Activated CD4-positive, alpha-beta T cell treated with anti-CD3 and anti-CD28 coated beads for 36 hours (primary cell): ENCODE results near the gene MAGI1. TPM values are rescaled to one million over a fixed set of nuclear protein-coding genes. Genes with fewer than 3 reads are reported as not detected.

Source experiments
- ATAC-seq: fragments of 200-7000 bp; cut with Tn5 transposase; one replicate; pipeline ENCODE4 v1.10.0; 2021; ENCODE audit warnings: mild to moderate bottlenecking, moderate library complexity
- CTCF ChIA-PET: fragments of 350-600 bp; sonication (Branson Sonifier 250); formaldehyde crosslinking; loops from one replicate; lab custom pipeline; 2021; ENCODE audit warnings: antibody characterized with exemption; lab: Charles Lee
- POLR2A ChIA-PET: fragments of 350-600 bp; sonication (Branson Sonifier 250); formaldehyde crosslinking; loops from one replicate; lab custom pipeline; 2021; ENCODE audit warnings: antibody characterized with exemption, inconsistent platforms; lab: Charles Lee
- DNase-seq: peaks from one replicate; pipeline ENCODE4 v3.0.0-alpha.2; 2020
- H3K27ac Mint-ChIP-seq: one replicate; pipeline ENCODE4 v1.8.0; 2021; ENCODE audit warnings: mixed read lengths
- H3K27me3 Mint-ChIP-seq: one replicate; pipeline ENCODE4 v1.8.0; 2021; ENCODE audit warnings: mixed read lengths
- H3K36me3 Mint-ChIP-seq: one replicate; pipeline ENCODE4 v1.8.0; 2021; ENCODE audit warnings: low read depth, mixed read lengths
- H3K4me1 Mint-ChIP-seq: one replicate; pipeline ENCODE4 v1.8.0; 2021; ENCODE audit warnings: mixed read lengths
- H3K4me3 Mint-ChIP-seq: one replicate; pipeline ENCODE4 v1.8.0; 2021; ENCODE audit warnings: mild to moderate bottlenecking, moderate library complexity, mixed read lengths
- H3K9me3 Mint-ChIP-seq: one replicate; pipeline ENCODE4 v1.8.0; 2021; ENCODE audit warnings: low read depth, mixed read lengths
- intact Hi-C, 2 experiments: fragments of 100-400 bp; cut with DNase I in 1 of 2; cut with micrococcal nuclease in 1 of 2; formaldehyde crosslinking; loops; one replicate each; pipeline versions ENCODE4 v1.14.2 to v1.15.1; 2022 to 2024; cut with DNase I, micrococcal nuclease
- total RNA-seq, 2 experiments: library from RNA; stranded (reverse); gene quantifications; one replicate each; pipeline ENCODE4 v1.2.3, GENCODE V29; 2021

MAGI1 gene
- total RNA-seq, 2 experiments from 2014 or later = 0.09 to 0.18 TPM

DNA sequence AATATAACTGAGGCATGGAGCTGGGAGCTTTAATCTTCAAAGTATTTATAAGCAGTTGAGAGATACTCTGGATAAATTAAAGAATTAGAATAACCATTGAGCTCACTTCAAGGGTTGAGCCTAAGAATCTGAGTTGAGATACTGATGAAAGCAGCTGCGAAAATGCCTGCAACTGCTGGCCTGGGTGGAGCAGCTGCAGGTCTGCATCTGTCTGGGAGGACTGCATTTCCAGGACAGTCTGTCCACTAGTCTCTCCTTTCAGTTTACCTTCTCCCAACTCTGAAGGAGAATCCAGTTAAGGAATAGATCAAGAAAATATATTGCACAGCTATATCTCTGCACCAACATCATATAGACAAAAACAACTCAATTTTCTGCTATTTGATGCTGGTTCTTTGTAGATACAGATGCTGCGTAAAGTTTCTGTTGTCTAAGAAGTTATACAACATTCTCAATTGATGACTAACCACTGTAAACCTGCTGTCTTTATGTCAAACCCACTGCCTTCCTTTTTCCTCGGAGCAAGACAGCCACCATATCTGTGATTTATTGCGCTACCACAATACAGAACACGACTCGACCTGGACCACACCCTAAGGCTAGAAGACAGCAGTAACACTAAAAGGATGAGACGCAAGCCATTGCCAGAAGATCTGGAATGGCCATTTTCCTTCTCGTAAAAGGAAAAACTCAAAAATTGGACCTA, 245.1 kb downstream of the MAGI1 start:
- no peak for DNase-seq
- no peak overlapping the region for H3K27ac Mint-ChIP-seq
- ATAC-seq = no peak
- intact Hi-C loops = no loop called here
- H3K4me3 Mint-ChIP-seq = no peak overlapping the region
- no peaks in the 10 kb centered on the region for H3K9me3 Mint-ChIP-seq
- POLR2A ChIA-PET = no interaction called here
- no peaks in the 10 kb centered on the region for H3K36me3 Mint-ChIP-seq
- no peaks in the 10 kb centered on the region for H3K4me1 Mint-ChIP-seq
- no peaks in the 10 kb centered on the region for H3K27me3 Mint-ChIP-seq
- CTCF ChIA-PET = interaction anchor here (0.6 kb wide), 1 partner anchor 314 kb away, joined by 3 read pairs; no protein-coding TSS in a partner anchor

DNA sequence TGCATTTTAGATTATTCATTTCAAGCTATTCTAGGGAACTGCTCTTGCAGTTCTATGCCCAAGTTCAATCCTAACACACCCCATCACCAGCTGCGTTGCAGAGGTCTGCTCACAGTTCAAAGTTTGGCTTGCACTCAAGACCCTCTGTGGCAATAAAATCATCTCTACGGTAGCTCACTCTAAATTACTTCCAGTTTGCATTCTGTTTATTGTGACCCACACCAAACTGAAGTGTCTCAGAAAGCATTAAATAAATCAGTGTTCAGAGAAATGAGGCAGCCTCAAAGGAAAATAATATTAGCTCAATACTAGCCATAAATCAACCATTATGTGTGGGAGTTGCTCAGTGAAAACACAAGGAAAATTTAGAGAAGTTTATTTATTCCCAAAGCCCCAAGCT, 250.3 kb downstream of the MAGI1 start:
- no peak overlapping the region for H3K27ac Mint-ChIP-seq
- no peaks in the 10 kb centered on the region for H3K9me3 Mint-ChIP-seq
- ChIA-PET CTCF (no interaction called here), POLR2A (no interaction called here)
- no peak for DNase-seq
- ATAC-seq = no peak
- H3K36me3 Mint-ChIP-seq = no peaks in the 10 kb centered on the region
- H3K27me3 Mint-ChIP-seq = no peaks in the 10 kb centered on the region
- intact Hi-C loops = loop anchor here (5.0 to 10.0 kb wide), 3 partner anchors 356 to 1026 kb away; no protein-coding TSS in a partner anchor
- no peaks in the 10 kb centered on the region for H3K4me1 Mint-ChIP-seq
- H3K4me3 Mint-ChIP-seq = no peak overlapping the region

DNA sequence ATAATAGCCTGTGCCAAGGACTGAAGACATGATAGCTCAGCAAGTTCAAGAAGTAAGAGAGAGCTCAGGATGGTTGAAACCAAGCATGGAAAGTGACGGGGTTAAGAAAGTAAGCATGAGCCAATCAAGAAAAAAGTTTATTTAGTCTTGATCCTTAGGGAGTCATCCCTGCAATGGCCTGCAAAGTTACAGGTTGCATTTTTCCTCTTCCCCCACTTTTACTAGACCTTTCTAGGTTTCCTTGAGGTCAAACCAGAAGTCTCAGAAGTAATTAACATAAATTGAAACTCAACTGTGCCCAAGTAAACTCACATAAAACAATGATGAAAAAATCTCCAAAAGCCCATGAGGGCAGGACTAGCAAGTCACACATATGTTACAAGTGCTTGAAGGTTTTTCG, 250.9 kb downstream of the MAGI1 start:
- Mint-ChIP-seq H3K4me1 (no peaks in the 10 kb centered on the region), H3K27me3 (no peaks in the 10 kb centered on the region), H3K9me3 (no peaks in the 10 kb centered on the region), H3K36me3 (no peaks in the 10 kb centered on the region), H3K27ac (no peak overlapping the region), H3K4me3 (no peak overlapping the region)
- ChIA-PET CTCF (no interaction called here), POLR2A (no interaction called here)
- no peak for ATAC-seq
- intact Hi-C loops = loop anchor here (5.0 to 10.0 kb wide), 3 partner anchors 357 to 1027 kb away; no protein-coding TSS in a partner anchor
- DNase-seq = no peak

DNA sequence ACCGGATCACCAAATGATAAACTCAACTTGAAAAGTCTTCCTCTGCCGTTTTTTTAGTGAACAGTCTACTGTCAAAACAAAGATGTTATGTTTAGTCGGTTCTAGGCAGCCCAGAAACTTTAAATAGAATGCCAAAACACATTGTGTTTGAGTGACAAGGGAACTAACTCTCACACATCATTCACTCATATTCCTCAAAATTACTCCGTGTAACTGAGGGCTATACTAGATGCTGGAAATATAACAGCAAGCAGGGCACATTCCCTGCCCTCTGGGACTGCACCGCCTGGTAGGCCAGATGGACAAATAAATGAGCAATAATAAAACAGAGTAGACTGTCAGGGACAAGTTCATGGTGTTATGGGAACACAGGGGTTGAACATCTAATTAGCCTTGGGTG, 251.4 kb downstream of the MAGI1 start:
- H3K9me3 Mint-ChIP-seq = no peaks in the 10 kb centered on the region
- DNase-seq (no peak), ATAC-seq (no peak)
- H3K27me3 Mint-ChIP-seq = no peaks in the 10 kb centered on the region
- H3K27ac Mint-ChIP-seq = no peak overlapping the region
- POLR2A ChIA-PET = no interaction called here
- H3K4me3 Mint-ChIP-seq = no peak overlapping the region
- H3K36me3 Mint-ChIP-seq = no peaks in the 10 kb centered on the region
- intact Hi-C loops = loop anchor here (5.0 to 10.0 kb wide), 3 partner anchors 357 to 1027 kb away; no protein-coding TSS in a partner anchor
- CTCF ChIA-PET = interaction anchor here (1.1 kb wide), 1 partner anchor 31 kb away, joined by 5 read pairs; no protein-coding TSS in a partner anchor
- H3K4me1 Mint-ChIP-seq = no peaks in the 10 kb centered on the region

DNA sequence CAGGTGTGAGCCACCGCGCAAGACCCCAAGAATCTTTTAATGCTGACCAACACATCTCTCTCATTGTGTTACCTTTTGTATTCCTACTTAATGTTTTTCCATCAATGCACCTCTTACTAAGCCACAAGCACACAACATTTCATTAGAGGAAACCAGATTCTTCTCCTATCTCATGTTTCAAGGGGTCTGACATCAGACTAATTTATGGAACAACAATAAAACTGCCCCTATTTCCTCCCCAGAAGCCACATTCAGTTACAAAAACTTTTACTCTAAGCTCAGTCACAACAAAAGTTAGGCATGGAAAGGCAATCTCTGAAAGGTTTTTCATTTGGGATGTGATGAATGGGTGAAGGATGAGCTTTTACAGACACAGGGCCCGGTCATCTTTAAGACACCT, 251.8 kb downstream of the MAGI1 start:
- intact Hi-C loops = loop anchor here (5.0 to 10.0 kb wide), 3 partner anchors 358 to 1028 kb away; no protein-coding TSS in a partner anchor
- H3K27me3 Mint-ChIP-seq = no peaks in the 10 kb centered on the region
- H3K4me1 Mint-ChIP-seq = no peaks in the 10 kb centered on the region
- H3K27ac Mint-ChIP-seq = no peak overlapping the region
- ATAC-seq = no peak
- ChIA-PET POLR2A (no interaction called here), CTCF (interaction anchor here (1.1 kb wide), 1 partner anchor 30 kb away, joined by 5 read pairs; no protein-coding TSS in a partner anchor)
- DNase-seq = no peak
- no peaks in the 10 kb centered on the region for H3K9me3 Mint-ChIP-seq
- no peak overlapping the region for H3K4me3 Mint-ChIP-seq
- no peaks in the 10 kb centered on the region for H3K36me3 Mint-ChIP-seq

DNA sequence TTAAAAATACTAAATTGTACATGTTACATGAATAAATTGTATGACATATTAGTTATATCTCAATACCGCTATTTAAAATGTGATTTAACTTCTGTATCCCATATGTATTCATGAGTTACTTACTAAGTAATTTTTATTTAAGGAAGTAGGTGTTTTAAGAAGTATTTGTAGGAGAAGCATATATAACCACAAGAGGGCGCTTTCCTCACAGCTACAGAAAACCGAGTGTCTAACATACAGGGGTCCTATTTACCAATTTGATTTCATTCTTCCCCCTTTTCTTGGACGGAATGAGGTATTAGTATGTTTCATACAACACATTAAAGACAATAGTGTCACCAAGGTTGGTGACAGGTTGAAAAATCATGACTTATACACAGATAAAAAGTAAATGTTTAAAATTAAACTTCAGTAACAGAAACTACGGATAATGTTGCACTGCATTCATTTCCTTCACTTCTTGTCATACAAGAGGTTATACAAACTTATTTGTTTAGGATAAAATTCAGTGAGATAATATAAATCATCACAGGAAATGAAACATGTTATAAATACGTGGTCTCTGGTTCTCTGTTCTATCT, 253.6 kb downstream of the MAGI1 start:
- intact Hi-C loops = loop anchor here (1.0 to 10.0 kb wide), 5 partner anchors 353 to 1030 kb away; no protein-coding TSS in a partner anchor
- Mint-ChIP-seq H3K27ac (no peak overlapping the region), H3K27me3 (no peaks in the 10 kb centered on the region), H3K4me3 (no peak overlapping the region), H3K9me3 (no peaks in the 10 kb centered on the region), H3K4me1 (no peaks in the 10 kb centered on the region), H3K36me3 (no peaks in the 10 kb centered on the region)
- DNase-seq (no peak), ATAC-seq (no peak)
- POLR2A ChIA-PET = no interaction called here
- CTCF ChIA-PET = no interaction called here

DNA sequence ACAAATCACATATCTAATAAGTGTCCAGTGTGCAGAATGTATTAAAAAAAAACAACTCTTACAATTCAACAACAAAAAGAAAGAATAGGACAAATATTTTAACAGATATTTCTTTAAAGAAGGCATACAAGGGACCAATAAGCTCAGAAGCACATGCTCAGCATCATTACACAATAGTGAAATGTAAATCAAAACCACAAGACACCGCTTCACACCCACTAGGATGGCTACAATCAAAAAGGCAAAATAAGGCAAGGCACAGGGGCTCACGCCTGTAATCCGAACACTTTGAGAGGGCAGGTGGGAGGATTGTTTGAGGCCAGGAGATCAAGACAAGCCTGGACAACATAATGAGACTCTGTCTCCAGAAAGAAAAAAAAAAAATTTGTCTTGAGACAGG, 255.6 kb downstream of the MAGI1 start:
- CTCF ChIA-PET = interaction anchor here (0.6 kb wide), 1 partner anchor 1251 kb away, joined by 3 read pairs; no protein-coding TSS in a partner anchor
- H3K4me1 Mint-ChIP-seq = no peaks in the 10 kb centered on the region
- ATAC-seq (no peak), DNase-seq (no peak)
- no peak overlapping the region for H3K4me3 Mint-ChIP-seq
- intact Hi-C loops = loop anchor here (10.0 kb wide), 2 partner anchors 362 to 1032 kb away; no protein-coding TSS in a partner anchor
- peaks cover 1% of the 10 kb centered on the region for H3K27me3 Mint-ChIP-seq
- H3K27ac Mint-ChIP-seq = no peak overlapping the region
- H3K36me3 Mint-ChIP-seq = no peaks in the 10 kb centered on the region
- no peaks in the 10 kb centered on the region for H3K9me3 Mint-ChIP-seq
- POLR2A ChIA-PET = no interaction called here

DNA sequence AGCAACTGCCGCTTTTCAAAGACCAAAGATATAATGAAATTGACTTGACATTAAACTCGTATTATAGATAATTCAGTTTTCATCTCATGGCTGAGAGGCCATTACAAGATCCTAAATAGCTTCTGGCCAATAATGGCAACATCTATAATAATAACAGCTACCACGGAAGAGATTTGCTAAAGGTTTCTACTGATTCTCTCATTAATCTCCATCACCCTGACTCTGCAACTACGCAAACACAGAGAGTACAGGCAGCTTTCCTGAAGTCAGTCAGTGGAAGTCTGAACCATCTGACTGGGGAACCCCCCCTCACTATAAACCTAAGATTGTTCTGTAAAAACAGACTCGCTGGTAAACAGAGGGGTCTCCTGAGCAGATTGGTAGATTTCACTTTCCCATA, 257.1 kb downstream of the MAGI1 start:
- Mint-ChIP-seq H3K4me1 (no peaks in the 10 kb centered on the region), H3K9me3 (no peaks in the 10 kb centered on the region), H3K27ac (no peak overlapping the region), H3K4me3 (no peak overlapping the region), H3K36me3 (no peaks in the 10 kb centered on the region), H3K27me3 (peaks cover 1% of the 10 kb centered on the region)
- DNase-seq (no peak), ATAC-seq (no peak)
- POLR2A ChIA-PET = no interaction called here
- intact Hi-C loops = loop anchor here (10.0 kb wide), 2 partner anchors 363 to 1033 kb away; no protein-coding TSS in a partner anchor
- CTCF ChIA-PET = no interaction called here

DNA sequence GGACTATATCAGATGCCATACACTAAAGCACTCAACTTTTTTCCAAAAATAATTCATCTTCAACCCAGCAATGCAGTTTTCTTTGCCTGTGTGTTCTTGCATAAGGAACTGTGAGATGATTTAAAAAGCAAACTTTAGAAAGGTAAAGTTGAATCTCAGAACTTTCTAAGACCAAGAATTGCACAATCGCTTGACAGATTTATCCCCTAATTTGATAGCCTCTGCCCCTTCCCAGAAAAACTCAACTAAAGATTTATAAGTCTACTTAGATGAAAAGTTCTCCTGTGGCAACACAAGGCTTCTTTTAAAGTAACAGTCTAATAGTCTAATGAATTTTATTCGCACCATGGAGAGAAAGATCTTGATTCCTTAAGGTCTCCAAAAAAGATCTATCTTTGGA, 259.3 kb downstream of the MAGI1 start:
- CTCF ChIA-PET = no interaction called here
- H3K36me3 Mint-ChIP-seq = no peaks in the 10 kb centered on the region
- no peak for ATAC-seq
- H3K4me1 Mint-ChIP-seq = no peaks in the 10 kb centered on the region
- no peak for DNase-seq
- H3K27me3 Mint-ChIP-seq = peaks cover 1% of the 10 kb centered on the region
- H3K4me3 Mint-ChIP-seq = no peak overlapping the region
- no peak overlapping the region for H3K27ac Mint-ChIP-seq
- POLR2A ChIA-PET = no interaction called here
- H3K9me3 Mint-ChIP-seq = no peaks in the 10 kb centered on the region
- intact Hi-C loops = no loop called here

DNA sequence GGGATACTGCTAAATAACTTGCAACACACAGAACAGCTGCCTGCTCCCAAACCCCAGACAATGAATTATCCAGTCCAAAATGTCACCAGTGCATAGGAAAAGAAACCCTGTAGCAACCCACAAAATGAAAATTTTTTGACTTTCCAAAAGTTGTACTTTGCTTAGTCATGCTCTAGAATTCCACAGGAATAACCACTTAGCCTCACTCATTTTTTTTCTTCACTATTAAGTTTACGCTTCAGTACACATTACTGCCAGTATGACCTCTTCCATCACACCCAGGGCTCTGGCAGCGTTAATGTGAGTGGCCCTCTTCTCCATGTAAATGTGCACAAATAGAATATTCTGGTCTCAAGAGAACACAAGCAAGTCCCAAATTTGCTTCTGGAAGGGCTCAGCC, 259.8 kb downstream of the MAGI1 start:
- CTCF ChIA-PET = no interaction called here
- H3K27me3 Mint-ChIP-seq = peaks cover 1% of the 10 kb centered on the region
- H3K4me1 Mint-ChIP-seq = no peaks in the 10 kb centered on the region
- intact Hi-C loops = no loop called here
- H3K9me3 Mint-ChIP-seq = no peaks in the 10 kb centered on the region
- no peaks in the 10 kb centered on the region for H3K36me3 Mint-ChIP-seq
- ATAC-seq (no peak), DNase-seq (no peak)
- POLR2A ChIA-PET = no interaction called here
- no peak overlapping the region for H3K27ac Mint-ChIP-seq
- no peak overlapping the region for H3K4me3 Mint-ChIP-seq

DNA sequence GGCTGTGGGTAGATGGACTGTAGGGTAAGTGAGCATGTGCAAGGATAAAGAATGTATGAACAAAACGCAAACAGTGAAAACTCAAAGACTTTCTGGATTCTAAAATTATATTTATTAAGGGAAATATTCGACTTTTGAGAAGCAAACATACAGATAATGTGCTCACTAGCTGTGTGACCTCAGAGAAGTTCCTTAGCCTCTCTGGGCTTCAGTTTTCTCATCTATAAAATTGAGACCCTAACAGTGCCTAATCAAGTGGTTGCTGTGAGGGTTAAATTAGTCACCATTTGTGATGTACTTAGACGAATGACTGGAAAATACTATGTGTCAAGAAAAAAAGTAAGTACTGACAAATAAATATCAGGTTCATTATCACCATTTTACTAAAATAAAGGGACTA, 261.7 kb downstream of the MAGI1 start:
- Mint-ChIP-seq H3K27ac (no peak overlapping the region), H3K9me3 (no peaks in the 10 kb centered on the region), H3K4me3 (no peak overlapping the region), H3K27me3 (peaks cover 1% of the 10 kb centered on the region), H3K4me1 (no peaks in the 10 kb centered on the region), H3K36me3 (no peaks in the 10 kb centered on the region)
- DNase-seq = no peak
- ATAC-seq = no peak
- CTCF ChIA-PET = no interaction called here
- POLR2A ChIA-PET = no interaction called here
- intact Hi-C loops = no loop called here

DNA sequence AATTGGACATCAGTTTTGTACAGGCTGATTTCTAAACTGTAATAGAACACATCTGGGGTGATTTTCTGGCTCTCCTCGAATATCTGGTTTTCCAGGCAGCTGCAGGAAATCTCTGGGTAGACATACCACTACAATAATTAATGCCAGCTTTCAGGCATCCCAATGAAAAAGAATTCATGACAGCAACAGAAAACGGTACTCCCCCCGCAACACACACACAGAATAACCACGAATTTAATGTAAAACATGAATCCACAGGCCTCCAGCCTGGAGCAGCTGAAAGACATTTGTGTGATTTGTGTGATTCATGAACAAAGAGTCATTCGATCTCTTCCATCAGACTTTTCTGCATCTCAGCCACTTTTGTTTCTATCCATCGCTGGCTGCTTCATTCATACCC, 262.2 kb downstream of the MAGI1 start:
- DNase-seq = no peak
- Mint-ChIP-seq H3K27ac (no peak overlapping the region), H3K9me3 (no peaks in the 10 kb centered on the region), H3K4me3 (no peak overlapping the region), H3K27me3 (peaks cover 1% of the 10 kb centered on the region), H3K36me3 (no peaks in the 10 kb centered on the region), H3K4me1 (no peaks in the 10 kb centered on the region)
- ChIA-PET POLR2A (no interaction called here), CTCF (interaction anchor here (0.6 to 0.7 kb wide), 3 partner anchors 128 to 1041 kb away, joined by 4 to 7 read pairs (median 4); no protein-coding TSS in a partner anchor)
- no peak for ATAC-seq
- intact Hi-C loops = no loop called here
